KOPT-K1 (cell line): Measurements from ENCODE around the gene CRELD2.

ENCODE experiments used
- H3K27ac ChIP-seq: fragments of 200-600 bp; sonication (generic); 2 replicates; pipeline ENCODE4 v1.5.1; 2016; ENCODE audit warnings: antibody characterized with exemption, mild to moderate bottlenecking, low read depth, low read length; ENCODE audit not compliant: poor library complexity, severe bottlenecking
- H3K36me3 ChIP-seq: fragments of 200-600 bp; sonication (generic); 2 replicates; pipeline ENCODE4 v1.5.1; 2017; ENCODE audit warnings: antibody characterized with exemption, mild to moderate bottlenecking, low read length, moderate library complexity; ENCODE audit not compliant: insufficient read depth
- H3K9me3 ChIP-seq: fragments of 200-600 bp; sonication (generic); 2 replicates; pipeline ENCODE4 v1.5.1; 2017; ENCODE audit warnings: antibody characterized with exemption, low read length, mild to moderate bottlenecking; ENCODE audit not compliant: insufficient read depth, poor library complexity, severe bottlenecking

Gene CRELD2, protein sequence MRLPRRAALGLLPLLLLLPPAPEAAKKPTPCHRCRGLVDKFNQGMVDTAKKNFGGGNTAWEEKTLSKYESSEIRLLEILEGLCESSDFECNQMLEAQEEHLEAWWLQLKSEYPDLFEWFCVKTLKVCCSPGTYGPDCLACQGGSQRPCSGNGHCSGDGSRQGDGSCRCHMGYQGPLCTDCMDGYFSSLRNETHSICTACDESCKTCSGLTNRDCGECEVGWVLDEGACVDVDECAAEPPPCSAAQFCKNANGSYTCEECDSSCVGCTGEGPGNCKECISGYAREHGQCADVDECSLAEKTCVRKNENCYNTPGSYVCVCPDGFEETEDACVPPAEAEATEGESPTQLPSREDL

DNA sequence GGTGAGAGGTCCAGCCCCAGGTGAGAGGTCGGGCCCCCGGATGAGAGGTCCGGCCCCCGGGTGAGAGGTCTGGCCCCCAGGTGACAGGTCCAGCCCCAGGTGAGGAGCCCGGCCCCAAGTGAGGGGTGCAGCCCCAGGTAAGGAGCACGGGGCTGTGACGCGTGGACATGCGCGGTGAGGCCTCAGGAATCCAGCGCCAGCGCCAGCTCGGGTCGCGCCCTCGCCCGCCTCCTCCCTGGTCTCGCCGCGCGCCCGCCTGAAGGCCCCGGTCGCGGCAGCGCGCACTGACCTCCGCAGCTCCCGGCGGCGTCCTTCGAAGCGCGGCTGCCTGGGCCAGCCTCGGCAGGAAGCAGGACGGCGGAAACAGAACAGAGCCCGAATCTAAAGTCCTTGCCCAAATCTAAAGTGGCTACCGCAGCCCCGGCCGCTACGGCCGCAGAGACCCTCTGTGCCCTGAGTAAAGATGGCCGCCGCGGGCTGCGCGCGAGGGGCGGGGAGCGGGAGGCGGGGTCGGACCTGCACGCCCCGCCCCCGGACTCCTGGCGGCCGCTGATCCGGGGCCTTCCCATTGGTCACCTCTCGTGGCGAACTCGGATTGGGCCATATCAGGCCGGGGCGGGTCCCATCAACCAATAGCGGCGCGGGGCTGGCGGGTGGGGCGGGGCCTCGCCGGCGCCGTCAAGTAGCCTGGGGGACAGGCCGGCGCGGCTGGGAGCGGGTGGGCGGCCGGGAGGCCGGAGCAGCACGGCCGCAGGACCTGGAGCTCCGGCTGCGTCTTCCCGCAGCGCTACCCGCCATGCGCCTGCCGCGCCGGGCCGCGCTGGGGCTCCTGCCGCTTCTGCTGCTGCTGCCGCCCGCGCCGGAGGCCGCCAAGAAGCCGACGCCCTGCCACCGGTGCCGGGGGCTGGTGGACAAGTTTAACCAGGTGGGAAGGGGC, at the start of gene CRELD2, which contains the start of gene ALG12:
Gene CRELD2, plus strand, starts transcription at position 661 of the 937 bp plus-strand sequence. Its CDS starts 136 bp downstream, at position 797.
Gene ALG12, minus strand, starts transcription at position 465 of the 937 bp plus-strand sequence. CDS start 4,673 bp downstream, outside the sequence.
- H3K27ac ChIP-seq, result peak within 1 kb of the TSS; percentile 88
- peaks cover 25% of the 10 kb centered on the region; the same call in 1 of the 2 replicates for H3K36me3 ChIP-seq

DNA sequence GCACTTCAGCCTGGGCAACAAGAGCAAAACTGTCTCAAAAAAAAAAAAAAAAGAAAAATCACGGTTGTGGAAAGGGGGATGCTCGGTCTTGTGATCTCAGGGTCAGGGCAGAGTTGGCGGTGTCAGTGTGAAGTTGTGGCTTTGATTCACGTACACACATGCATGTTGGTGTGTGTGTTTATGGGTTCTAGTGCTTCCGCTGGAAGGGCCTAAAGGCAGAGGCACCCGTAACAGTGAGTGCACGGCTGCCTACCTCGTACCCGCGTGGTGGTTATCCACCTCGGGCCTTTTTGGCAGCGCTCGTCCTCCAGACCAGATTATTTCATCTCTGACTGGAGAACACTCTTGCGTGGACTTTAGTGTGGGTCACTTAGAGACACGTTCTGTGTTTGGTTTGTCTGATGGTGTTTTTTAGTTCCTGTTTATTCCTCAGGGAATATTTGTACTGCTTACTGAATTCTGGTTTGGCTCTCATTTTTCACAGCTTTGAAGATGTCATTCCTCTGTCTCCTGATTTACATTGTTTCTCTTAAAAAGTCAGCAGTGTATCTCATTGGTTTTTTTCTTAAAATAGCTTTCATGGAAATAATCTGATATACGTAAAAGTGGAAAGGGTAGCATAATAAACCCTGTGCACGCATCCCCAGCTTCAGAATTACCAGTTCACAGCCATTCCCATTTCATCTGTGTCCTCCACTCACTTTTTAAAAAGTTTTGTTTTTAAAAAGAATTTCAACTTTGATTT, 49.2 kb upstream of the CRELD2 start:
- H3K9me3 ChIP-seq, result peaks cover 17% of the 10 kb centered on the region

More for the DNA sequence above, at the start of gene CRELD2, which contains the start of gene ALG12:
- no peaks in the 10 kb centered on the region for H3K9me3 ChIP-seq

DNA sequence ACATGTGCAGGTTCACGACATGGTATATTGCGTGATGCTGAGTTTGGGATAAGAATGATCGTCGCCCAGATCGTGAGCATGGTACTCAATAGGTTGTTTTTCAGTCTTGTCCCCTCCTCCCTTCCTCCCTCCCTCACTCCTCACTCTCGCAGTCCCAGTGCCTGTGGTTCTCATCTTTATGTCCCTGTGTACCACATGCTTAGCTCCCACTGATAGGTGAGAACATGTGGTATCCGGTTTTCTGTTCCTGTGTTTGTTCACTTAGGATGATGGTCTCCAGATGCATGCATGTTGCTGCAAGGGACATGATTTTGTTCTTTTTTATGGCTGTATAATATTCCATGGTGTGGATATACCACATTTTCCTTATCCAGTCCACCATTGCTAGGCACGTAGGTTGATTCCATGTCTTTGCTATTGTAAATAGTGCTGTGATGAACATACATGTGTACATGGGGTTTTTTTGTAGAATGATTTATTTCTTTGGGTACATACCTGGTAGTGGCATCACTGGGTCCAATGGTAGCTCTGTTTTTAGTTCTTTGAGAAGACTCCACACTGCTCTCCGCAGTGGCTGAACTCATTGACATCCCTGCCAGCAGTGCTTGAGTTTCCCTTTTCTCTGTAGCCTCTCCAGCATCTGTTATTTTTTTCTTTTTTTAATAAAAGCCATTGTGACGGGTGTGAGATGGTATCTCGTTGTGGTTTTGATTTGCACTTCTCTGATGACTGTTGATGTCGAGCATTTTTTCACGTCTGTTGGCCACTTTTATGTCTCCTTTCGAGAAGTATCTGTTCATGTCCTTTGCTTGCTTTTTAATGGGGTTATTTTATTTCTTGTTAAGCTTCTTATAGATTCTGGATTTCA, 48.4 kb upstream of the CRELD2 start:
- H3K27ac ChIP-seq, result peak overlapping the region; percentile 91
- peaks cover 17% of the 10 kb centered on the region; the same call in 1 of the 2 replicates for H3K36me3 ChIP-seq

More for the DNA sequence above, 49.2 kb upstream of the CRELD2 start:
- peak overlapping the region; percentile 91 for H3K27ac ChIP-seq
- peaks cover 9% of the 10 kb centered on the region; the same call in 1 of the 2 replicates for H3K36me3 ChIP-seq

DNA sequence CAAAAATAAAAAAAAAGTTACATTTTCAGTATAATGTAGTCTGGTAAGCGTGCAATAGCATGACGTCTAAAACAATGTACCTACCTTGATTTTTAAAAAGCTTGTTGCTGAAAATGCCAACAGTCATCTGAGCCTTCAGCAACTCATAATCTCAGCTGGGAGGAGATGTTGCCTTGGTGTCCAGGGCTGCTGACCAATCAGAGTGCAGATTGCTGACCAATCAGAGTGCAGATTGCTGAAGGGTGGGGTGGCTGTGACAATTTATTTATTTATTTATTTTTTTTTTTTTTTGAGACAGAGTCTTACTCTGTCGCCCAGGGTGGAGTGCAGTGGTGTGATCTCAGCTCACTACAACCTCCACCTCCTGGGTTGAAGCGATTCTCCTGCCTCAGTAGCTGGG, 47.0 kb upstream of the CRELD2 start:
- Histone ChIP-seq H3K36me3 (peaks cover 21% of the 10 kb centered on the region), H3K9me3 (peaks cover 10% of the 10 kb centered on the region)

More for the DNA sequence above, 48.4 kb upstream of the CRELD2 start:
- peaks cover 17% of the 10 kb centered on the region for H3K9me3 ChIP-seq

DNA sequence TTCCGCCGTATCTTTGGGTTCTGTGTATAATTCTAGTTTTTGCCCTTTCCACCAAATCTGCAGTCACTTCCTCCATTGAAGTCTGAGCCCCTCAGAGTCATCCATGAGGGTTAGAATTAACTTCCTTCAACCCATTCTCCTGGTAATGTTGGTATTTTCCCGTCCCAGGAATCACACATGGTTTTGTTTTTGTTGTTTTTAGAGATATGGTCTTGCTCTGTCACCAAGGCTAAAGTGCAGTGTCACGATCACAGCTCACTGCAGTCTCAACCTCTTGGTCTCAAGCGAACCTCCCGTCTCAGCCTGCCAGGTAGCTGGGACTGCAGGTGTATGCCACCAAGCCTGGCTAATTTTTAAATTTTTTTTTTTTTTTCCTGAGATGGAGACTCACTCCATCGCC, 46.1 kb upstream of the CRELD2 start:
- Histone ChIP-seq H3K36me3 (peaks cover 28% of the 10 kb centered on the region), H3K27ac (peak overlapping the region; percentile 31), H3K9me3 (peaks cover 10% of the 10 kb centered on the region)

More for the DNA sequence above, 47.0 kb upstream of the CRELD2 start:
- peak overlapping the region; percentile 91 for H3K27ac ChIP-seq

DNA sequence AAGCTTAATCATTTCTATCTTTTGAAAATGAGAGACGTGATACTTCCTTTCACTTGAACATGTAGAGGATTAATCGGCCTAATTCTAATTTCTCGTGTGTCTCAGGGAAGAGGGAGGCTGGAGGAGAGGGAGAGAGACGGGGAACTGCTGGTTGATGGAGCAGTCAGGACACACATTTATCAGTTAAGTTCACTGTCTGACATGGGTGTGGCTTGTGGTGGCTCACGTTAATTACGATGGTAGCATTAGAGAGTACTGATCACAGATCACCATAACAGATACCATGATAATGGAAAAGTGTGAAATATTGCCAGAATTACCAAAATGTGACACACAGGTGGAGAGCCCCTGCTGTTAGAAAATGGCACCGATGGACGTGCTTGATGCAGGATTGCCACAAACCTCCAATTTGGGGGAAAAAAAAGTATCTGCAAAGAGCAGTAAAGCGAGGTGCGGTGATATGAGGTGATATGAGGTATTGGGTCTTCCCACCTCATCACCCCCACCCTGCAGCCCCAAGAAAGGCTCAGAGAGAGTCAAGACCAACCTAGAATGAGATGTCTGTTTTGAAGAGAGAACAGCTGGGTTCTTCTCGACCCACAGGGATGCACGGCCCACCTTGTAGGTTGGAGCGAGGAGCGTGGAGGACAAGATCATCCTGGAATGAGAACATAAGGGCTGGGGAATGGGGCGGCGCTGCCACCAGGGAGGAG, 45.0 kb upstream of the CRELD2 start:
- peak overlapping the region; percentile 20 for H3K27ac ChIP-seq
- H3K36me3 ChIP-seq, result peaks cover 38% of the 10 kb centered on the region
- H3K9me3 ChIP-seq, result peaks cover 10% of the 10 kb centered on the region

DNA sequence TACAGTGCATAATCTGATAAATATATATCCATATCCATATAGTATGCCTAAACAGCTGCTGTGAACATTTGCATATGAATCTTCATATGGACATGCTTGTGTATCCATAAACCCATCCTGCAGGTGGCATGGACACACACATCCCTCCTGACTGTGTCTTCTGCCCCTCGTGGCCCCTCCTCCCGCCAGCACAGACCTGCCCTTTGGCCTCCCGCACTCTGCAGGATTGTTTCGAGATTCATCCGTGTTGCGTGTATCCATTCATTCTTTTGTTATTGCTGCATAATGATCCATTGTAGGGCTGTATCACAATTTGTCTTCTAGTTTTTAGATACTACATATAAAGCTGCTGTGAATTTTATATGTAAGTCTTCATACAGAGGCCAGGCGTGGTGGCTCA, 40.8 kb upstream of the CRELD2 start:
- peaks cover 43% of the 10 kb centered on the region for H3K36me3 ChIP-seq
- H3K27ac ChIP-seq, result no peak overlapping the region
- no peaks in the 10 kb centered on the region for H3K9me3 ChIP-seq

DNA sequence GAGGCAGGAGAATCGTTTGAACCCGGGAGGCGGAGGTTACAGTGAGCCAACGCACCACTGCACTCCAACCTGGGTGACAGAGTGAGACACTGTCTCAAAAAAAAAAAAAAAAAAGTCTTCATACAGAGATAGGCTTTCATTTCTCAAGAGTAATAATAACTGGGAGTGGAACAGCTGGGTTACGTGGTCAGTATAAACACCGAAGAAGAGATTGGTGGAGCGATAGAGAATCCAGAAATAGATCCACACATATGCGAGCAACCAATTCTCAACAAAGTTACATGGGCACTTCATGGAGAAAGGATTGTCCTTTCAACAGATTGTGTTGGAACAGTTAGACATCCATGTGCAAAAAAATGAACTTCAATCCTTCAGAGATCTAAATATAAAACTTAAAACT, 40.2 kb upstream of the CRELD2 start:
- Histone ChIP-seq H3K27ac (no peak overlapping the region), H3K36me3 (peaks cover 48% of the 10 kb centered on the region), H3K9me3 (no peaks in the 10 kb centered on the region)

DNA sequence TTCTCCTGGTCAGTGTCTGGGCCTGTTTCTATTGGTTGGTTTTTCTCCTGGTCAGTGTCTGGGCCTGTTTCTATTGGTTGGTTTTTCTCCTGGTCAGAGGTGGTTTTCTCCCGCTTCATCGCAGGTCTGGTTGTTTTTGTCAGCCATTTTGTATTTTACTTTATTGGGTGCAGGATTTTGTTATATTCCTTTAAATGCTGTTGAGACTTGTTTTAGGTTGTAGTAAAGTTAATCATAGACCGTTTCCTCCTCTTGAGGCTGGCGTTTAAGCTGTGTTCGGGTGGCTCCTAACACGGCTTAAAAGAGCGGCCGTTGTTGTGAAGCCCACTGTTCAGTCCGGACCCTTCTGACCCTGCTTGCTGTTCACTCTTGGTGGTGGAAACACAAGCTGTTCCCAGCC, 38.6 kb upstream of the CRELD2 start:
- H3K9me3 ChIP-seq, result no peaks in the 10 kb centered on the region
- H3K27ac ChIP-seq, result peak overlapping the region; percentile 67
- H3K36me3 ChIP-seq, result peaks cover 50% of the 10 kb centered on the region

DNA sequence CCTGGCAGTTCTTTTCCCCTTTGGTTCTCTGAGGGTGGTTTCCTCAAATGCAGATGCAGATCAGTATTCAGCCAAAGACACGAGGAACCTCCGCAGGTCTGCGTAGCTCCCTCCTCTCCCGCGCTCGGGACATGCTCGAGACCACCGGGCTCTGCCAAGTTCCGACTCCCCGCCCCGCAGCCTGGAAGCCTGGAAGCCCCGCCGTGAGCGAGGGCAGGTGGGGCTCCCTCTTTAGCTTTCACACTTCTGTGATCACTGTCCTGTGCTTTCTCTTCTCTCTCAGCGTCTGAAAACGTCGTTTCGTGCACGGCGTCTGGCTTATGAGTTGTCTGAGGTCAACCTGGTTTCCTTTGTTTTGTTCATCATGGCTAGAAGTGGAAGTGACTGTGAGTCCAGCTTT, 38.2 kb upstream of the CRELD2 start:
- Histone ChIP-seq H3K27ac (peak overlapping the region; percentile 67), H3K9me3 (no peaks in the 10 kb centered on the region), H3K36me3 (peaks cover 52% of the 10 kb centered on the region)

DNA sequence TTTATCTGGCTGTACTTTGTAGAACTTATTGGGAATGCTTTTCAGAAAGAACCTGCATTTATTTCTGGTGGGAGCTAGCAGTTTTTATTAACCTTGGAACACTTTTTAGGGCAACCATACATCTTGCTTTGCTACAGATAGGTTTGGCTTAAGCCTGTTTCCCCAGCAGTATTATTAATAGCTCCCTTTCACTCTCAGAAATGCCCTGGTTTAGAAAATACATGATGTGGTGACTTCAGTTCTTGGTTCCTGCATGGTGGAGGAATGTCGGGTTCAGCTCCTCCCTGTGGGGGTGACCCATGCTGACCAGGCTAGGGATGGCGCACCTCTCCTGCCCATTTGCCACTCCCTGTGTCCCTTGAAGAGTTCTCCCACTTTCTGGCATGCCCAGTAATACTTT, 36.6 kb upstream of the CRELD2 start:
- Histone ChIP-seq H3K36me3 (peaks cover 60% of the 10 kb centered on the region), H3K27ac (peak overlapping the region; percentile 67), H3K9me3 (no peaks in the 10 kb centered on the region)

DNA sequence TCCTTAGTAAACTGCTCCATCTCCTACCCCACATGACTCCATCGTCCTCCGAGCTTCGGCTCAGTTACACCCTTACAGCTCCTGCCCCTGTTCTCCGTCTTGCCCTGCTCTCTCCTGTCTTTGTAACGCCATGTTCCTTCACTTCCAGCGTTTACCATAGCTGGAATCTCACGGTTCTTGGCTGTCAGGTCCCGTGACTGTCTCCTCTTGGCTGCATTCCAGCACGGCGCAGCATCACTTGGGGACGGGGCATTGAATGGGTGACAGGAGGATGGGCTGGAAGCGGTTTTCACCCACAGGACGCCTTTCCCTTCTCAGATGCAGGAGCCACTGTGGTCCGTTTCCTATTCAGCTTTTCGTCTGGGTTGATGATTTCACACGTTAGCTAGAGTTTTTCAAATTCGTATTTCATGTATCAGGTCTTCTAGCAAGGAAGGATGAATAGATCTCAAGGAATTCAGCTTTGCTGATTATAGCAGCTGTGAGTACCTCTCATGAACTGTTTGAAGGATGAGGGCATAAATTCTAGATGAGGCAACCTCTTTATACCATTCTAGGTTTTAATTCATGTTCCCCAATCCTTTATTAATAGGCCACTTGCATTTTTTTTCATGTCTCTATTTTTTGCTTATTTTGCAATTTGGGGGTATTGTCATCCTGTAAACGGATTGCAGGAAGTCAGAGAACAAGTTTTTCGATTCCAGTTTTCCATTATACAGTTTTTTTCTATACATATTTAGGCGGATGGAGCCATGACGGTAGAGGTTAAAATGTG, 35.7 kb upstream of the CRELD2 start:
- H3K27ac ChIP-seq, result peak overlapping the region; percentile 67
- peaks cover 62% of the 10 kb centered on the region for H3K36me3 ChIP-seq
- H3K9me3 ChIP-seq, result no peaks in the 10 kb centered on the region

DNA sequence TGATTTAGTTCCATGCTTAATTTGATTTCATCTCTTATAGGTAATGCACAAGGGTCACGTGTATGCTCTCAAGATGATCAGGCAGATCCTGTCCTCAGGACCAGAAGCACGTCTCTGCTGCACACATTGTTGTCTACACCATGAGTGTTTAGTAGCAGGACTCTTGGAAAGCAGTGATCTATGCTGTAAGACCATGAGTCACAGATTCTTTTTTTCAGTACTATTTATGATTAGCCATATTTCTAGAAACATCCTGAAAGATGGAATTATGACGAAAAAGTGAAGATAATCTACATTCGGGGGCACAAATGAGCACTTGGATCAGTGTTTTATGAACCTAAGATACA, 35.2 kb upstream of the CRELD2 start:
- Histone ChIP-seq H3K9me3 (no peaks in the 10 kb centered on the region), H3K27ac (no peak overlapping the region), H3K36me3 (peaks cover 62% of the 10 kb centered on the region)
